ENCODE results near the gene PDE12.

PDE12 gene, protein sequence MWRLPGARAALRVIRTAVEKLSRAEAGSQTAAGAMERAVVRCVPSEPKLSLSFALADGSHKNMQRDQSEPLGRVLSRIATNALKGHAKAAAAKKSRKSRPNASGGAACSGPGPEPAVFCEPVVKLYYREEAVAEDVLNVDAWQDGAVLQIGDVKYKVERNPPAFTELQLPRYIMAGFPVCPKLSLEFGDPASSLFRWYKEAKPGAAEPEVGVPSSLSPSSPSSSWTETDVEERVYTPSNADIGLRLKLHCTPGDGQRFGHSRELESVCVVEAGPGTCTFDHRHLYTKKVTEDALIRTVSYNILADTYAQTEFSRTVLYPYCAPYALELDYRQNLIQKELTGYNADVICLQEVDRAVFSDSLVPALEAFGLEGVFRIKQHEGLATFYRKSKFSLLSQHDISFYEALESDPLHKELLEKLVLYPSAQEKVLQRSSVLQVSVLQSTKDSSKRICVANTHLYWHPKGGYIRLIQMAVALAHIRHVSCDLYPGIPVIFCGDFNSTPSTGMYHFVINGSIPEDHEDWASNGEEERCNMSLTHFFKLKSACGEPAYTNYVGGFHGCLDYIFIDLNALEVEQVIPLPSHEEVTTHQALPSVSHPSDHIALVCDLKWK

DNA sequence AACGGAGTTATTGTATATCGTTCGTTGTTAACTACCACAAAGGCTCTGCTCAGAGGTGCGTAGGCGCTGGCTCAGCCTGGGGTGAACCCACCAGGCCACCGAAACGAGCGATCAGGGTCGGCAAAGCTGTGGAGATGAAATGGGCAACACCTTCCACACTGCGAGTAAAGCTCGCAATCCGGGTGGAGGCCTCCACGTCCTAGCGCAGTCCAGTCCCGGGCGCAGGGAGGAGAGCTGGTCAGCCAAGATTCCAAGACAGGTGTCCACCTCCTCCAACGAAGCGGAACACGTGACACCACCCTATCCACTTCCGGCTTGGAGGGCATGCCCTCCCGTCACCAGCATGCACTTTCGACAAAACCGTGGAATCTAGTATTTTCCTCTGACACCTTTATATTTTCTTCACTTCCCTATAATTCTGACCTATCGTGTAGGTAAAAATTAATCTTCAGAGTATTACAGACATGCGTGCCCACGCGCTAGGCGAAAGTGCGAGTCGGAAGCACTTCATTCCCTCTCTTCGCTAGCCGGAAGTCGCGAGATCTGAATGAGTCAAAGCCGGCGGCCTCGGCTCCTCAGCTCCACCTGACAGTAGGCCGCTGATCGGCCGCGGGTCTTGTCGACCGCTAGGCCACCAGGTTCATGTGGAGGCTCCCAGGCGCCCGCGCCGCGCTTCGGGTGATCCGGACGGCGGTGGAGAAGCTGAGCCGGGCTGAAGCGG, at the start of gene PDE12:
TSS of gene PDE12 (plus strand) at position 537 of the 721 bp plus-strand sequence. CDS start at position 643, 106 bp downstream.
- DNase-seq = peak; percentile 61

DNA sequence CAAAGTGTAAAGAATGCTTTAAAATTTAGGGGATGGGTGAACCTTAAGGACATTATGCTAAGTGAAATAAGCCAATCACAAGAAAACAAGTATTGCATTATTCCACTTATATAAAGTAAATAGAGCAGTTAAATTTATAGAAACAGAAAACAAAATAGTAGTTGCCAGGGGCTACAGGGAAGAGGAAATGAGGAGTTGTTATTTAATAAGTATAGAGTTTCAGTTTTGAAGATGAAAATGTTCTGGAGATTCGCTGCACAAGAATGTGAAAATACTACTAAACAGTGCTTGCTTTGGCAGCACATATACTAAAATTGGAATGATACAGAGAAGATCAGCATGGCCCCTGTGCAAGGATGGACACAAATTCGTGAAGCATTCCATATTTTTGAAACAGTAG, 43.9 kb upstream of the PDE12 start:
- no peak for DNase-seq

DNA sequence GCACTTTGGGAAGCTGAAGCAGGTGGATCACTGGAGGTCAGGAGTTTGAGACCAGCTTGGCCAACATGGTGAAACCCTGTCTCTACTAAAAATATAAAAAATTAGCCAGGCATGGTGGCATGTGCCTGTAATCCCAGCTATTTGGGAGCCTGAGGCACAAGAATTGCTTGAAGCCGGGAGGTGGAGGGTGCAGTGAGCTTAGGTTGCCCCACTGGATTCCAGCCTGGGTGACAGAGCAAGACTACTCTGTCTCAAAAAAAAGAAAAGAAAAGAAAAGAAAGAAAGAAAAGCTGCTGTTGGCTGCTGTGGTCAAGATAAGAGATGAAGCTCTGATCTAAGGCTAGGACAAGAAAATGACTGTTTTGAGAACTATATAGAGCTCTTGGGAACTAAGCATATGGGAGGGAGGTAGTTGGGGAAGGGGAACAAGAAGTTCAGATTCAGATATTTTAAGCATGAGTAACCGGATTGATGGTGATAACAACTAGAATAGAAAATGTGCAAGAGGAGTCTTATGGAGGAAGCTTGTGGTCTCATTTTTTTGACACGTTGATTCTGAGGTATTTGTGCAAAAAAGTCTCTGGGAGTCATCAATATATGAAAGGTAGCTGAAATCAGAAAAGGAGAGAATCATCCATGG, 37.7 kb upstream of the PDE12 start:
- no peak for DNase-seq

DNA sequence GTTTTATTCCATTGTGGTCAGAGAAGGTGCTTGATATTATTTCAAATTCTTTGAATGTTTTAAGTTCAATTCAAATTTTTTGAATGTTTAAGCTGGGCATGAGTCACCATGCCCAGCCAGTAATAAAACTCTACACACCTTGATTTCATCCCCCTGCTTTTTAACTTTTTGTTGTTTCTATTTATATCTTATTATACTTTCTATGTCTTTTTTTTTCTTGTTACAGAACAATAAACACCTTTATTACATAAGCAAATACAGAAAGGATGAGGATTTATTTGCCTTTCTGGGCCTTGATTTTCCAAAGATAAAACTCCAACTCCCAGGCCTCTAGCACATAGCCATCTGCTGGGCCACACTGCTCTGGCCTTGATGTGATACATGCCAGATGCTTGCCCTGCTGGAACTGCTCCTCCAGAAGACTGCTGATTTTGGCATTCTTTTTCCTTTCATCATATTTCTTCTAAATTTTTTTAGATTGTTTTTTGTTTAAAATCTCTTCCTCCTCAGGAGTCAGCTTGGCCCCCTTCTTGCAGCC, 25.9 kb upstream of the PDE12 start:
- no peak for DNase-seq

DNA sequence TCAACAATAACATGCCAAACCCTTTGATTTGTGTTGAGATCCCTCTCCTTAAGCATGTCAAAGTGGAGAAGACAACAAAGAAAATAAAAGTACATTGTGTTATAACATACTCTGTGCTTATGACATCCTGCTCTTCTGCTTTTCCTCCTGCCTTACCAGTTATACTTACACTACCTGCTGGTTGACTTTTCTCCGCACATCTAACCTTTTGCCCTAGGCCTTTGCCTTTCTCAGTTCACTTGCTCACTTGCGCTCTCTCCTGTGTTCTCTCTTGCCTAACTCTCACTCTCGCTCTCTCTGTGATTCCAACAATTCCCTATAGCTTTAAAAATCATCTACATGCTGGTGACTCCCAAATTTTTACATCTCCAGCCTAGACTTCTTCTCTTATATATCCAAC, 17.6 kb upstream of the PDE12 start:
- no peak for DNase-seq

DNA sequence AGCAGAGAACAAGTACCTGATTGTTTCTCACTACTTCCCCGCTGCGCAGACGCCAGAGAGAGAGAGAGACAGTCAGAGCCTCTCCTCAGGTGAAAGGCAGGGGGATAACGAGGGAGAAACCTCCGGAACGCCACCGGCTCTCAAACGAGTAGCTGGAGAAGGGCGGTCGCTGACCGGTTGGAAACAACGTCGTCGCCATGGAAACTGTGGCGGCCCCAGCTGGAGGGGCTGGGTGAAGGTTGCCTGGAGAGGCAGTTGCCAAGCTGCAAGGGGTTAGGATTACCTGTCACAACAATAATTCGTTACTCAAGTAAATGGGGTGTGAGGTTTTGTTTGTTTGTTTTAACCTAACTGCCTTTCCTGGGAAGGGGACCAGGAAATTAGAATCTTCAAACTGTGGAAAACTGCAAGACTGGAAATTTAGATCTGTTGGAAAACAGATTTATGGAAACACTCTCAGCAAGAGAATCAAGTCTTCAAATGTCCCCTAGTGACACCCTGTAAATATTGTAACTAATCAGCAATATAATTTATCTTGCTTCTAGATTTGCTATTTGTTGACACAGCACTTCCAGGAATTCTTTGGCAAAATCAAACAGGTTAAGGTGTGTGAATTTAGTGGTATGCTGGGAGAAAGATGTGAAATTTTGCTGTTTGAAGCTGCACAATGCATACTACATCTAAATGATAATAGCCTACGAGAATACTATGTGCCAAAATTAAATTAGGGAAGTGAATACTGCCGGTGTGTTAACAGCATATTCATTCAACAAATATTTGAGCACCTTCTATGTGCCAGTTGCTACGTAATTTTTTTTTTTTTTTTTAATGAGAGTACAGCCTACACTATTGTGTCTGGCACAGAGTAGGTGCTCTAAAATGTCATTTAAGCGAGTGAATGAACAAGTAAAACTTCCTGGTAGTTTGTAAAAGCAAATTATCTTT, 11.6 kb upstream of the PDE12 start, which contains the start of gene DNAH12:
TSS of gene DNAH12 (minus strand) at position 164 of the 945 bp plus-strand sequence. CDS start 1,474 bp downstream, outside the sequence.
- DNase-seq = peak; percentile 80

DNA sequence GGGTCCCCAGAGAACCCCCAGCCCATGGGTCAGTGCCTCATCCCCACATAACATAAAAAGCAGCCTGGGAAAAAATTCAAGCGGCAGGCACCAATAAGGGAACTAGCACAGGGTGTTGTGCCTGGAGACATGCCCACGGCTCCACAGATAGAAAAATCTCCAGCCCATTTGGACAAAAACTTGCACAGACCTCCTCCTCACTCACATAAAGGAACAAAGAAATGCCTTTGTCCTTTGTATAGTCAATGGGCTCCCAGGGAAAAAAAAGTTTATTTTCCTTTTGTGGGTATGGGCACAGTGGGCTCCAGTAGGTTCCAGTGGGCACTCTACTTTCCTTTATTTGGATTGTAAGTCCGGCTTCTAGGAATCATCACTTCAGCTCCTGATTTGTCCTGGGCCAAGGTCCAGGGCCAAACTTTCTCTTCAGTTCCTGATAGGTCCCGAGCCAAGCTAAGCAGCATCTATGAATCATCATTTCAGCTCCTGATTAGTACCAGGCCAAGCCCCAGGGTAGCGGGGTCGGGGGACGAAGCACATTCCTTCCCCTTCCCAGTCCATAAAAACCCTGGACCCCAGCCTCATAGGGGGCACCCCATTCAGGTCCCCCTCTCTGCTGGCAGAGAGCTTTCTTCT, 10.3 kb upstream of the PDE12 start:
- DNase-seq = no peak

DNA sequence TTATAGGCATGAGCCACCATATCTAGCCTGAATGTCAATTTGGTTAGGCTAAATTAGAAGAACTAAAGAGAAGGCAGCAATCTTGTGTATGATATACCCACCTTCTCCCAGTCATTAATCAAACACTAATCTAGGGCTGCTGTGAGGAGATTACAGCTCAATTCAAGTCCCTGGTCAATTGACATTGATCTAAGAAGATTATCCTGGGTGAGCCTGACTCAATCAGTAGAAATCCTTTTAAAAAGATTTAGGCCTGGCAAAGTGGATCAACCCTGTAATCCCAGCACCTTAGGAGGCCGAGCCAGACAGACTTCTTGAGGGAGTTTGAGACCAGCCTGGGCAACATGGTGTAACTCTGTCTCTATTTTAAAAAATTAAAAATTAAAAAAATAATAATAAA, 9.5 kb upstream of the PDE12 start:
- no peak for DNase-seq

DNA sequence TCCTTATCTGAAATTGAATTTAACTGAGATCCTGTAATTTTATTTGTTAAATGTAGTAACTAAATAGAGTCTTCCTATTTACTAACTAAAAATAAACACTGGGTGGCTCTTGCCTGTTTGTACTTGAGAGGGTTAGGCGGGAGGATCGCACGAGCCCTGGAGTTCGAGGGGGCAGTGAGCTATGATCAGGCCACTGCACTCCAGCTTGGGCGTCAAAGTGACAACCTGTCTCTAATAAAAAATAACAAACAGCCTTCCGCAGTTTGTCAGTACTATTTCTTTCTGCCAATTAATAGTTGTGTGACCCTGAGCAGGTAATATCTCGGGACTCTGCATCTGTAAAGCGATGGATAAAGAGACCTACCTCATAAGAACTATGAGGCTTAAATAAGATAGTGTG, 768 bp upstream of the PDE12 start:
- no peak for DNase-seq

DNA sequence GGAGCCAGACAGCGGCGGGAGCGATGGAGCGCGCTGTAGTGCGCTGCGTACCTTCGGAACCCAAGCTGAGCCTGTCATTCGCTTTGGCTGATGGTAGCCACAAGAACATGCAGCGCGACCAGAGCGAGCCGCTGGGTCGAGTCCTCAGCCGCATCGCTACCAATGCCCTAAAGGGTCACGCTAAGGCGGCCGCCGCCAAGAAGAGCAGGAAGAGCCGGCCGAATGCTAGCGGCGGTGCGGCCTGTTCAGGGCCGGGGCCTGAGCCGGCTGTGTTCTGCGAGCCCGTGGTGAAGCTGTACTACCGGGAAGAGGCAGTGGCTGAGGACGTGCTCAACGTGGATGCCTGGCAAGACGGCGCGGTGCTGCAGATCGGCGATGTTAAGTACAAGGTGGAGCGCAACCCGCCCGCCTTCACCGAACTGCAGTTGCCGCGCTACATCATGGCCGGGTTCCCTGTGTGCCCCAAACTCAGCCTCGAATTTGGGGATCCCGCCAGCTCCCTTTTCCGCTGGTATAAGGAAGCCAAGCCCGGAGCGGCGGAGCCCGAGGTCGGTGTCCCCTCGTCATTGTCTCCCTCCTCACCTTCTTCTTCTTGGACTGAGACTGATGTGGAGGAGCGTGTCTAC, 498 bp downstream of the PDE12 start:
- no peak for DNase-seq

DNA sequence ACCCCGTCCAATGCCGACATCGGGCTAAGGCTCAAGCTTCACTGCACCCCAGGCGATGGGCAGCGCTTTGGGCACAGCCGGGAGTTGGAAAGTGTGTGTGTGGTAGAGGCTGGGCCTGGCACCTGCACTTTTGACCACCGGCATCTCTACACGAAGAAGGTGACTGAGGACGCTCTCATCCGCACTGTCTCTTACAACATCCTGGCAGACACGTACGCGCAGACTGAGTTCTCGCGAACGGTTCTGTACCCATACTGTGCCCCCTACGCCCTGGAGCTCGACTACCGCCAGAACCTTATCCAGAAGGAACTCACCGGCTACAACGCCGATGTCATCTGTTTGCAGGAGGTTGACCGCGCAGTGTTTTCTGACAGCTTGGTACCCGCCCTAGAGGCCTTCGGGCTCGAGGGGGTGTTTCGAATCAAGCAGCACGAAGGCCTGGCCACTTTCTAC, 1.0 kb downstream of the PDE12 start:
- DNase-seq = no peak

DNA sequence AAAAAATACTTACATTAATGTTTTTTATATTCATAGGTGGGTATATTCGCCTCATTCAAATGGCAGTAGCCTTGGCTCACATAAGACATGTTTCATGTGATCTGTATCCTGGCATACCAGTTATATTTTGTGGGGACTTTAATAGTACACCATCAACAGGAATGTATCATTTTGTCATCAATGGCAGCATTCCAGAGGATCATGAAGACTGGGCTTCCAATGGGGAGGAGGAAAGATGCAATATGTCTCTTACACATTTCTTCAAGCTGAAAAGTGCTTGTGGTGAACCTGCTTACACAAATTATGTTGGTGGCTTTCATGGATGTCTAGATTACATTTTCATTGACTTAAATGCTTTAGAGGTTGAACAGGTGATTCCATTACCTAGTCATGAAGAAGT, 3.5 kb downstream of the PDE12 start:
- no peak for DNase-seq

DNA sequence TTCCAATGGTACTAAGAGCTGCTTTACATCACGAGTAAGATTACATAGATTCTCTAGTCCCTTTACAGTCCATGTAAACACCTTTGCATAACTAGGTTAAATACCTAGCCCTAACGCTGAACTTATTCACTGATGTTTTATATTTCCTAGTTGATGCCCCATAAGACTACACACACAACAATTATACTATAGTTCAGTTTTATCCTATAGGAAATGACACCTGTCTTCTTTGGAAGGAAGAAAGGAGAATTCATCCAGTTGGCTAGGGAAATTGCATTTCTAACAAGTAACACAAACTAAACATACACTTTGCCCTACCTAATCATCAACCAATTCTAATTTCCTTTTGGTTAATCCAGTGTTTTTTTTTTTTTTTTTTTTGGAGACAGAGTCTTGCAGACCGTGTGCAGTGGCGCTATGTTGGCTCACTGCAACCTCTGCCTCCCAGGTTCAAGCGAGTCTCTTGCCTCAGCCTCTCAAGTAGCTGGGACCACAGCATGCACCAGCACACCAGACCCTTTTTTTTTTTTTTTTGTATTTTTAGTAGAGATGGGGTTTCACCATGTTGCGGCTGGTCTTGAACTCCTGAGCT, 13.9 kb downstream of the PDE12 start:
- no peak for DNase-seq

DNA sequence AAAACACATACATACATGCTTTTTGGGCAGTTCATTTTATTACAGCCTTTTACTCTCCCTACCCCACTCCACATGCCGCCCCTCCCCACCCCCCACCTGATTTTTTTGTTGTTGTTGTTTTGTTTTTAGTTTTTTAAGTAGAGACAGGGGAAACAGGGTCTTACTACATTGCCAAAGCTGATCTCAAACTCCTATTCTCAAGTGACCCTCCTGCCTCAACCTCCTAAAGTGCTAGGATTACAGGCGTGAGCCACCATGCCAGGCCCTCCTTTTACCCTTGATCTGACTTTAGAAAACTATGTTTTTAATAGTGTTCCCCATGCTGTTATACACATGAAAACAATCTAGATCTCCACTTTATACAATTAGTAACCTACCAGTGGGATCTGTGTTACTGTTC, 14.8 kb downstream of the PDE12 start:
- DNase-seq = no peak

DNA sequence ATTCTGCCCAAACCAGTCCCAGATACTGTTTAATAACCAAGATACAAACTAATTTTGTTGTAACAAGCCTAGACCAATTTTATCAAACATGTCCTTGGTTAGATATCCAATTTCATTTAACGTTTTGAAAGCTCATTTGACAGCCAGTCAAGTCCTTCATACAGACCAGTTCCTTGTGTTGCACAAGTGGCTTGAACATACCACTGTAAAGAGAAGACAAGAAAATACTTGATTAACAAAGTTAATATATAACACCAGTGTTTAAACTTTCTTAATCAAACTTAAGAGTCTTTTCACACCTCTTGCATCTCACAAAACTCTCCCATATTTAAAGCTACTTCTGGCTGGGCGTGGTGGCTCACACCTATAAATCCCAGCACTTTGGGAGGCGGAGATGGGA, 16.0 kb downstream of the PDE12 start:
- DNase-seq = no peak

DNA sequence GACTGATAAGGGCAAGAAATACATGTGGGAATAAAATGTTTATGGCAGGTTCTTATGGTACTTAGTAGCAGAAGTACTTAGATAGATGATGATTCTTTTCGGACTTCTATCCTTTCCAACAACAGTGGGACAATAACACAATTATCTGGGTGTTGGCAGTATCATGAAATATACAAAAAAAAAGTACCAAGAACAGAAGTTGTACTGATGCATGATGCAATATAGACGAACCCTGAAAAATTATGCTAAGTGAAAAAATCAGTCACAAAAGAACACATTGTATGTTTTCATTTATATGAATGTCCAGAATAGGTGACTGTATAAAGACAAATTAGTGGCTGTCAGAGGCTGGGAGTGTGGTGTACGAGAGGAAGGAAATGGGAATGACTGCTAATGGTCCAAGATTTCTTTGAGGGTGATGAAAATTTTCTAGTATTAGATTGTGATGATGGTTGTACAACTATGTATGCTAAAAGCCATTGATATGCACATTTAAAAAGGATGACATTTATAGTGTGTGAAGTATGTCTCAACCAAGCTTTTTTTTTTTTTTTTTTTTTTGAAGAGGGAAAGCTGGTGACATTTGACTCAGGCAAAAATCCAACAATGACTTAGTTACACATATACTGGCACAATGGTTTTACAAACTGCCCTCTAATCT, 20.0 kb downstream of the PDE12 start:
- no peak for DNase-seq

DNA sequence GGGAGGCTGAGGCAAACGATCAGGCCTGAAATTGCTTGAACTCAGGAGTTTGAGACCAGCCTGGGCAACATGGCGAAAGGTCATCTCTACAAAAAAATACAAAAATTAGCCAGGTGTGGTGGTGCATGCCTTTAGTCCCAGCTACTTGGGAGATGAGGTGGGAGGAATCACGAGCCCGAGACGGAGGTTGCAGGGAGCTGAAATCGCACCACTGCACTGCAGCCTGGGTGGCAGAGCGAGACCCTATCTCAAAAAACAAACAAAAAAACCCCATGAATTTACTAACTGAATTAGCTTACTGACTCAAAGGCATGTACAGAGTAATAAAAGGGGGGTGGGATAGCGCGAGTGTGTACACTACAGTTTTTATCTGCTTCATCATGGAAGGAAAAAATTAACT, 21.7 kb downstream of the PDE12 start:
- DNase-seq = no peak

DNA sequence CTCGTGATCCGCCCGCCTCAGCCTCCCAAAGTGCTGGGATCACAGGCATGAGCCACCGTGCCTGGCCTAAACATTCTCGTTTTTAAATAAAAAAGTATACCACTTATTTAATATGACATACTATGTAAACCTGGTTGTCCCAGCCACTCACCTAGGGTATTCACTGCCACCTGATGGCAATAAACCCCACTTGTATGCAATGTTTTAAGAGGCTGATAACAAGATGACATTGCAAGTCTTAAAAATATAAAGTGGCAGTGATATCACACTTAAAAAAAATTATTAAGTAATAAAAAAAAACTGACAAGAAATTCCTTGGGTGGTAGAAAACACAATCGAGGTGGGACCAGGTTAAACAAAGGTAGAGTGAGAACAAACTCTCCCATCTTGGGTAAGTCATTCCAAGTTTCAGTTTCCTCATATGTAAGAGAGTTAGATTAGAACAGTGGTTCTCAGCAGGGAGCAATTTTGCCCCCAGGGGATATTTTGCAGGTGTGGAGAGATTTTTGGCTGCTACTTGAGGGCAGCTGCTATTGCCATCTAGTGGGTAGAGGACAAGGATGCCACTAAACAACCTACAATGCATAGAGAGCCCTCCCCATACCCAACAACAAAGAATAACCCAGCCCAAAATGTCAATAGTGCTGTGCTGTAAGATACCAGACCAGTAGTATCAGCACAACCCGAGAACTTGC, 26.5 kb downstream of the PDE12 start:
- no peak for DNase-seq

DNA sequence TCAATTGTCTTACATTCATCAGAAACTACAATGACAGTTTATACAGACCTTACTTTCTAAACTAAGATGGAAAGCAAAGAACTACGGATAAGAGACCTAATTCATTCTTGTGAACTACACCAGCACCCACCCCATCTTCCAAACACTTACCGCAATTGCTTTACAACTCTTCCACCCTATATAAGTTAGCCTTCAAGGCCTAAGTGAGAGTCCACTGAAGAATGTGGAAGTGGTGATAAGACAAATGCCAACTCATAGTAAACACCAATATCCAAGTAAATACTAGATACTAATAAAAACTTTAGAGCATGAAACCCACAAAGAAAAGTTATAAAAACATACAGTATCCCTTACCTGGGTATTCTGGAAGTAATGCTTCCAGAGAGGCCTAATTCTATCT, 27.5 kb downstream of the PDE12 start:
- no peak for DNase-seq

All from DMS153 (cell line).